Raji (cell line): ENCODE results near the gene POLR3K.

ENCODE experiments used
- POLR2A ChIP-seq: IDR thresholded peaks from 2 replicates; pipeline ENCODE4 v1.6.1; 2011; ENCODE audit warnings: low read depth, low read length, control low read depth; ENCODE audit not compliant: insufficient read depth

POLR3K gene

DNA sequence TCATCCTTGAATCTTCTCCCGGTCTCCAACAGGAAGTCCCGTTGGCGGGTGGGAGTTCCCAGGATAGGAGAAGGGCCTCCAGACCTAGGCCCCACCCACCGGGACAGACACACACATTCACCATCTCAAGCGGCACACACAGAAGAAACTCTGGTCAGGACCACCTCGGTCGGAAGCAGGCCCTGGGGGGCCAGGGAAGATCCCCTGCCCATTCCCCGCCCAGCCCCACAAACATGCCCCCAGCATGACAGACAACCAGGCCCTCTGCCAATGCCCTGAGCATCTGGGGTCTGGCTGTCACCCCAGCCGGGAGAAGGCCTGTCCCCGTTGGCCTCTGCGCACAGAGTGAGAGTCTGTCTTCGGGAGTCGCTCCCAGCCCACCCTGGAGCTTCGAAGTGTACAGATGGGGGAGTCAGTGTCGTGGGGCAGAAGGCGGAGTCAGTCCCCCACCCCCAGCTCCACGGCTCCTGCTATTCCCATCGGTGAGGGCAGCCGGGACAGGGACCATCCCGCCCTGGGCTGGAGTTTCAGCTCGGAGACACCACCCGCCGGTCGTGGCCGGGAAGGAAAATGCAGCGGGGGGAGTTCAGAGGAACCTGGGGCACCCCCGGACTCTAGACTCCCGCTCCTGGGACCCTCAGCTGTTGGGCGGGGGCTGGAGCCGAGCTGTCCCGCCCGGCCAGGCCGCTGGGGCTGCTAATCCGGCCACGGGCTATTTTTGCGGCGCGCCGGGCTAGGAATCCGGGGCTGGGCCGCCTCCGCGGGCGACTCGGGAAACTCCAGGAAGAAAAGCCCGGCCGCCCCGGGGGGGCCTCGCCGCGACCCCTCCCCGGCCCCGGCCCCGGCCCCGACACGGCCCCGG is 18.4 kb upstream of the POLR3K start:
- no peak for TF ChIP-seq POLR2A

DNA sequence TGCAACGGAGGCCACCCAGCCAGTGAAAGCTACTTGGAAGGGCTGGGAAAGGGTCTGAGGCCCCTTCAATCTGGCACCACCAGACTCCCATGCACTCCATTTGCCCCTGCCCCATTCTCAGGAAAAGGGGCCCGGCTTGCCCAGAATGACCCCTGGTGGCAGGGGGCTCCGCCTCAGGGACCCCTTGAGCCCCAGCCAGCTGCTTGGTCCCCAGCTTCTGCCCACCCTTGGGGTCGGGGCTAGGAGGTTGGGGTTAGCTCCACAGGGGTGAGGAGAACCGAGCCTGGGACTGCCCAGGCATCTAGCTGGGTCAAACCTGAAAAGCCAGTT is 17.8 kb upstream of the POLR3K start:
- no peak for TF ChIP-seq POLR2A

DNA sequence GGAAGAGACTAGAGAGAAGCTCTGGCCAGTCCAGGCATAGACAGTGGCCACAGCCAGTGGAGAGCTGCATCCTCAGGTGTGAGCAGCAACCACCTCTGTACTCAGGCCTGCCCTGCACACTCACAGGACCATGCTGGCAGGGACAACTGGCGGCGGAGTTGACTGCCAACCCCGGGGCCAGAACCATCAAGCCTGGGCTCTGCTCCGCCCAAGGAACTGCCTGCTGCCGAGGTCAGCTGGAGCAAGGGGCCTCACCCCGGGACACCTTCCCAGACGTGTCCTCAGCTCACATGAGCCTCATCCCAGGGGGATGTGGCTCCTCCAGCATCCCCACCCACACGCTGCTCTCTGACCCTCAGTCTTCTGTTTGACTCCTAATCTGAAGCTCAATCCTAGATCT is 15.8 kb upstream of the POLR3K start:
- no peak for TF ChIP-seq POLR2A

DNA sequence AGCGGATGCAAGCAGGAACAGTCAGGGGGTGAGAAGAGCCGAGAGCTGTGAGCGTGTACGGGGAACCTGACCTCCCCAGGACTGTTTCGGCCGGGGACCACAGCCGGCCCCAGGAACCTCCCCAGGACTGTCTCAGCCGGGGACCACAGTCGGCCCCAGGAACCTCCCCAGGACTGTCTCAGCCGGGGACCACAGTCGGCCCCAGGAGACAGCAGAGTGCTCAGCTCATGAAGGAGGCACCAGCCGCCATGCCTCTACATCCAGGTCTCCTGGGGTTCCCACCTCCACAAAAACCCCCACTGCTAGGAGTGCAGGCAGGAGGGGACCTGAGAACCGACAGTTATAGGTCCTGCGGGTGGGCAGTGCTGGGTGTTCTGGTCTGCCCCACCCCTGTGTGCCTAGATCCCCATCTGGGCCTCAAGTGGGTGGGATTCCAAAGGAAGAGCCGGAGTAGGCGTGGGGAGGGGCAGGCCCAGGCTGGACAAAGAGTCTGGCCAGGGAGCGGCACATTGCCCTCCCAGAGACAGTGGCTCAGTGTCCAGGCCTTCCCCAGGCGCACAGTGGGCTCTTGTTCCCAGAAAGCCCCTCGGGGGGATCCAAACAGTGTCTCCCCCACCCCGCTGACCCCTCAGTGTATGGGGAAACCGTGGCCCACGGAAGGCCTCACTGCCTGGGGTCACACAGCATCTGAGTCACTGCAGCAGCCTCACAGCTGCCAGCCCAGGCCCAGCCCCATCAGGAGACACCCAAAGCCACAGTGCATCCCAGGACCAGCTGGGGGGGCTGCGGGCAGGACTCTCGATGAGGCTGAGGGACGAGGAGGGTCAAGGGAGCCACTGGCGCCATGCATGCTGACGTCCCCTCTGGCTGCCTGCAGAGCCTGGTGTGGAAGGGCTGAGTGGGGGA is 14.7 kb upstream of the POLR3K start:
- no peak for TF ChIP-seq POLR2A

DNA sequence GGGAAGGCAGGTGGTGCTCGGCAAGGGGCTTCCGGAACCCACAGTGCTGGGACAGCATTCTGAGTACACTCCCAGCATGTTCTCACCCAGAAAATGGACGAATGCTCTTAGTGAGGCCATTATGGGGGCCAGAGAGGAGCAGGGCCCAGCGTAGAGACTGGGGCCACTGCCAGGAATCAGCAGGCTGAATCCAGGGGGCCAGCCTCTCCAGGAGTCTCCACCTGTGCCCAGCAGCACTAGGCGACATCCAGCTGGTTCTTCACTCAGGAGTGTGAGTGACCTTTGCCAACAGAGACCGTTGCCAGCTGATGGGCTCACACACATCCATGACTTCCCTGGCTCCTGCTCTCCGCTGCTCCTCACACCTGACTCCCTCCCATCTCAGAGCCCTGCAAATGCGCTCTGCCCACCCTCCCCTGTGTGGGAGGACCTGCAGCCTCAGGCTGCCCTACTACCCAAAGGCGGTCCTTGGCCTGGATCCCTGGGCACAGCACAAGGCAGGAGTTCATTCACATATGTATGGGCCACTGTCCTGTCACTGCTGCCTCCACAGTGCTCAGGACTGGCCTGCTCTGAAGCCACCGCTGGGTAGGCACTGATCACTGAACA is 13.9 kb upstream of the POLR3K start:
- TF ChIP-seq POLR2A: no peak

DNA sequence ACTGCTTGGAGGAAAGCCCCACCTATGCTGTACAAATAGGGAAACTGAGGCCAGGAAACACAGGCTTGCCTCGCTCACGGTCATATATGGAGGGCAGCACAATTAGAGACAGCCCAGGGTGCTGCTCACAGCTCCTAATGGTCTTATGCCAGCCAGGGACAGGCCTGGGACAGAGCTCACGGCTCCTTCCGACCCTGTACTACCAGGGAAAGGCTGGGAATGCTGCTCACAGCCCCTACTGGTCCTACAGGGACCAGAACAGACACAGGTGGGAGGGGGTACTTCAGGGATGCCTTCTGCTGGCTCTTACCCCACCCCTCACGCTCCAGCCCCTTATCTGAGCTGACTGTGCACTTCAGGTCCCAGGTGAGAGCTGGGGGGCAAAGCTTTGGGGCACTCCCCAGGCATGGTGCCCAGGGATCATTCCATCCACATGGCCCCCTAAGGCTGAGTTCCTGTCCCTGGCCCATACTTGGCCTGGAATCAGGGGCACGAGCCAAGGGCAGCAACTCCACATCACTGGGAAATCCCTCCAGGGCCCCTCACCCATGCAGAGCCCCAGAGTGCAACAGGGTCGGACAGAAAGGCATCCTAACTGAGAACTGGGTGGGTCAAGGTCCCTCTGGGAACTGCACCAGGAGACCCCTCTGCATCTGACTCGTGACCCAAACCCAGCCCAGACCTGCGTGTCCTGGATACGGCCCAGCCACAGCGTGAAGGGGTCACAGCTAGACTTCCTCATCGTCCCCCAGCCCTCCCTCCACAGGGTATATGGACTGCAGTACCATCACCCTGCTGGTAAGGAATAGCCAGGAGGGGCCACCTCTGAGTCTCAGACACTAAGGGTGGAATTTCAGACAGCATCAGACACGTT is 13.1 kb upstream of the POLR3K start:
- TF ChIP-seq POLR2A: no peak

DNA sequence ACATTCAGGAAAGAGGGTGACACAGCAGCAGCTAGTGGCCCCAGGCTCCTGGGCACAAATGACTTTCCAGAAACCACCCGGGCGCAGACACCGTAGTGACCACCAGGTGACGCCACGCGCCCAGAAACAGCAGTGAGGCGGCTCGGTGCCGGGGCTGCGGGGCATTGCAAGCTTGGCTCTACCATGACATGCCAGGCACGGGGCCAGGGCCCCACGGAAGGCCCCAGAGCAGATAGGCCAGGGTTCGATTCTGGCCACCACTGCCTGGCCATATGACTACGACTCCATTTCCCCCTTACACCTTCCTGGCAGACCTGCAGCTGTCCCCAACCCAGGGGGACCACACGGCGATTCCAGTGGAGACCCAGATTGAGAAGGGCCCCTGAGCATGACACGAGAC is 12.3 kb upstream of the POLR3K start:
- no peak for TF ChIP-seq POLR2A

DNA sequence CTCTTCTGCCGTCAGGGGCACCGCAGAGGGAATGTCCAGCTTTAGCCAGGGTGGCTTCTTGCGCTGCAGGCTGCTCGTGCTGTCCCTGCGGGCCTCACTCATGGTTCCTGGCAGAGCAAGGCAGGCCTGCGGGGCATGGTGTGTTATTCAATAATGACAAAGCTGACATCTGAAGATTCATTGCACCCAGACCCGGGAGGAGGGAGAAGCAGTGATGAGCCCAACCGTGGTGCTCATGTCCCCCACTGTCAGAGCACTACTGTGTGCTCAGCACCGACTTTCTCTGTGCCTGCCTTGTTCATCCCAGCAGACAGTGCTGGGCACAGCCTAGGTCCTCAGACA is 11.5 kb upstream of the POLR3K start:
- TF ChIP-seq POLR2A: no peak

DNA sequence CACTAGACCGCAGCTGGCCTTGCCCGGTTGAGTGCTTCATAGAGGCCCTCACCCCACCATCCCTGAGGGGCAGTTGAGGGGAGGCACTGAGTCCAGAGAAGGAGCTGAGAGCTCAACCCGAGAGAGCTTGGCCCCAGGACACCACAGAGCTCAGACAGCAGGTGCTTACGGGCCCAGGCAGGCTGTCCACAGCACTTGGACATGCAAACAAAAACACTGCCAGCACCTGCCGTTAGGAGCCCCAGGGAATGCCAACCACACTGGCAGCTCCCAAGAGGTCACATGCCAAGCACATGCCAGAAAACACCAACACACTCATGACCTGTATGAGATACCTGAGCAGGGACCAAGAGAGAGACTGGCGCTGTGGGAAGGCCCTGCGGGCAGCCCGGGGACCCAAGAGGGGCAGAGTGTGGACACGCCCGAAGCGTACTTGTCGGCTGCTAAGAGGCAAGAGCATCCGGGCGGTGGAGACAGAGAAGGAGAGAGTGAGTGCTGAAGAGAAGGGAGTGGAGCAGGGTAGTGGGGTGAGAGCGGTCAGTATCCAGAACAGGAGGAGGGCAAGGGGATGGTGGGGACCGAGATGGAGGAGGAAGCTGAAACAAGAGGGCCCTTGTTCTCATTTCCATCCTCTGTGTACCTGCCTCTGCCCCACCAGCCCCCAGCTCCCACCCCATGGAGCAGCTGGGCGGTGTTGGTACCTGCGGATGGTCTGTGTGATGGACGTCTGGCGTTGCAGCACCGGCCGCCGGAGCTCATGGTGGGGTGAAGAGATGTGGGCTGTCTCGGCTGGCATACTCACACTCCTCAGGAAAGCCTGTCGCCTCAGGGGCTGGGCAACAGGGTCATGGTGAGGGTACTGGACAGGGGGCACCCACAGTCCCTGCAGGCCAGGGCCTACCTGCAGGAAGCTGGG is 10.8 kb upstream of the POLR3K start:
- no peak for TF ChIP-seq POLR2A

DNA sequence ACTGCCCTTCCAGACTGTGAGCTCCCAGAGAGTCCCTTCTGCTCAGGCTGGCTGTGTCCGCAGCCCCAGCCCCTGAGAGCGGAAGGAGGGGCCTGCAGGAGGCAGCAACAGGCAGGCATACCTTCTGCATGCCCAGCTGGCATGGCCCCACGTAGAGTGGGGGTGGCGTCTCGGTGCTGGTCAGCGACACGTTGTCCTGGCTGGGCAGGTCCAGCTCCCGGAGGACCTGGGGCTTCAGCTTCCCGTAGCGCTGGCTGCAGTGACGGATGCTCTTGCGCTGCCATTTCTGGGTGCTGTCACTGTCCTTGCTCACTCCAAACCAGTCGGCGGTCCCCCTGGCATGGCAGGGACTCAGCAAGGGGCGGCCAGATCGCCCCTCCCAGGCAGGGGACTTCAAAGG is 10.1 kb upstream of the POLR3K start:
- no peak for TF ChIP-seq POLR2A

DNA sequence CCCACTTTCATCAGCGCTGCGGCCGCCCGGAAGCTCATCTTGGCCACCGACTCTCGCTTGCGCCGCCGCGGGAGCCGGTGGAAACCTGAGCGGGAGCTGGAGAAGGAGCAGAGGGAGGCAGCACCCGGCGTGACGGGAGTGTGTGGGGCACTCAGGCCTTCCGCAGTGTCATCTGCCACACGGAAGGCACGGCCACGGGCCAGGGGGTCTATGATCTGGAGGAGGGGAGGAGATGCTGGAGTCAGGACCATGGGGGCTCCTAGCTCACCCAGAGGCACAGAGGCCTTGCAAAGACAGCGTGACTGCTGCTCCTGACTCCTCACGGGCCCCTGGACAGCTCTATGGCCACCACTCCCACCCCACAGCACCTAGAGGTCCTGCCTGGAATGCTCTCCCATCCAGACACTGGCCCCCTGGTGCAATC is 9.6 kb upstream of the POLR3K start:
- TF ChIP-seq POLR2A: no peak

DNA sequence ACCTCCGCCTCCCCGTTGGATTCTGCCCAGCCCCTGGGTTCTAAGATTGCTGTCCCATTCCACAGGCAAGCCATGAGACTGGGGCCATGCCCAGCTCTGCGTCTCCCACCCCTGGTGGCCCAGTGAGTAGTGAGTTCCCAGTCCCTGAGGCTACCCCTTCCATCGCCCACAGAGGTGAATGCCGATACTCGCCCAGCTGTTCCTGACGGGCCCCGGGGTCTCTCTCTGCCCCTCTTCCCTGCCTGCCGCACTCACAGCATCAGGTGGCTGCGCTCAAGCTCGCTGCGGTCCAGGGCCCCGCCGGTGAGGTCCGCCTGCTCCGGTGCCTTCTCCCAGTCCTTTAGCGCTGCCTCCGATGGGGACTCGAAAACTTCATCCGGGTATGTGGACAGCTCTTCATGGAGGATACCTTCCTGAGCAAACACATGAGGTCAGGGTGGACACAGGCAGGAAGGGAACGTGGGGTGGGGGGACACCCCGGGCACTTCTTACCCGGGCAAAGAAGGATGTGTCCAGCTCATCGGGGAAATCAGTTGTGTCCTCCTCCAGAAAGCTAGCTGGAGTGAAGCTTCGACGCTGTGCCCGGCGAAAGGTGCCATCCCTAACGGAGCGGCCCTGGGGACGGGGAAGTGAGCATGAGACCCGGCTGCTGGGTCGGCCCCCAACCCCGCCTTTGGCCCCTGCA is 9.0 kb upstream of the POLR3K start:
- no peak for TF ChIP-seq POLR2A

DNA sequence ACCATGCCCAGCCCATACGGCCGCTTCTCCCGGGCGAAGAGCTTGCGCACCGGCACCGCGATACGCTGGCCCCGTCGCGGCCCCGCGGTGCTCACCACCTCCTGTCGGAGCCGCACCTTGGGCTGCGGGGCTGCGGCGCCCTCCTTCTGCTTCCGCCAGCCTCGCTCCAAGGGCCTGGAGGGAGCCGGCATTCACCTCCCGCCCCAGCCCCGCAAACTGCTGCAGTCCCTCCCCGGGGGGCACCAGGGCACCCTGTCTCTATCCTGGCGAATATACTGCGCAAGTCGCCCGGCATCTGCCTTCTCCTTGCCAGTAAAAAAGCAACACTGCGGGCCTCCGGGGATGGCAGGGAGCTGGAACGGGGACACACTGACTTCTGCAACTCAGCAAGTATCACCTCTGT is 8.5 kb upstream of the POLR3K start:
- TF ChIP-seq POLR2A: no peak

DNA sequence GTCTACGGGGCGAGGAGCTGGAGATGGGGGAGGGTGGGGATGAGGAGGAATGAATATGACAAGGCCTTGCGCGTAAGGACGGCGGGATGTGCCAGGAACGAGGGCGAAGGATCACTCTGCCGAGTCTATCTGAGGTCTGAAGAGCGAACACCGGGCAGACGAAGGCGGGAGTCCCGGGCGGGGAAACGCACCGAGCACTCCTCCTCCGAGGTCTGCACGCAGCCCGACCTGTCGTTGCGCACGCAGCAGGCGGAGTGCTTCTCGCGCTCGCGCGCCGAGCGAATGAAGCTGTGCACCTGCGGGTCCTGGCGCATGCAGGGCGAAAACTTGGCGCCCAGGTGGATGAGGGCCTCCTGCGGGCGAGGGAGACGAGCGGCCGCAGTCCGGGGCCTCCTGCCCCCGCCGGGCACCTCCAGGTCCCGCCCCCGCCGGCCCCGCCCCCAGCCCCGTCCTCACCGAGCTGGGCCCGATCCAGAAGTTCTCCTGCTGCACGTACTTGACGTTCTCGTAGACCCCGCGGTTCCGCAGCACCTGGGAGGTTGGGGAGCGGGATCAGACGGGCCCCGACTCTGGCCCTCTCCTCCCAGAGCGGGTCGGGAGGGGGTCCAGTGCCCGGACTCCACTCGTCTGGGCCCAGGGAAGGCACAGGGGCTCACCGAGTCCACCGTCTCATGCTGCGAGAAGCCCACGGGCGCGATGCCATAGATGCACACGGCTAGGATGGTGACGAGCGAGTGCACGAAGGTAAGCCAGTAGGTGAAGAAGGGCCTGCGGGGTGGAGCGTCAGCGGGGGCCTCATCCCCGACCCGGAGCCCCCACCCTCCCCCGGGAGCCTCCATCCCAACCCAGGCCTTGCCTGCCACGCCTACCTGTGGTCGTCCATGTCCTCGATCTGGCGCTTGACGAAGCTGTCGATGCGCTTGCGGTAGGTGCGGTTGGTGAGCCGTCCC is 7.8 kb upstream of the POLR3K start:
- TF ChIP-seq POLR2A: no peak
